OCI-LY3 (cell line): Measurements from ENCODE around the gene PODNL1.

ENCODE experiments used
- EZH2phosphoT487 ChIP-seq: fragments of 200-600 bp; shearing (Covaris generic); IDR thresholded peaks from 2 replicates; pipeline ENCODE4 v1.6.1; 2018; ENCODE audit warnings: antibody characterized with exemption, mixed run types, low read depth
- TF ChIP-seq, protein P1 (sequence below): fragments of 200-600, 300-600 bp; sonication (generic); IDR thresholded peaks from 2 replicates; pipeline ENCODE4 v1.5.1; 2014; ENCODE audit warnings: antibody characterized with exemption, low read length, low read depth

DNA sequence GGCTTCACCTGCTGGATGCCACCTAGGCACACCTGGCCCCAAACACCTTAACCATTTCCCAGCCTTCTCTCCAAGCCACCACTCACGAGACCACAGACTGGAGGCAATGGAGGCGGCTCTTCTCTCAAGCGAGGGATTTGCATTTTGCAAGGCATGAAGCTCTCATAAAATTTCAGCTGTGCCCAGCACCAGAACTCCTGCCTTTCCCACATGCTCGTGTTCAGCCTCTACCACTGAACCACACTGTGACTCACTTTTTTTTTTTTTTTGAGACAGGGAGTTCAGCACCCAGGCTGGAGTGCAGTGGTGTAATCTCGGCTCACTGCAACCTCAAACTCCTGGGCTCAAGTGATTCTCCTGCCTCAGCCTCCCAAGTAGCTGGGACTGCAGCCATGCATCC is 50.7 kb downstream of the PODNL1 start:
- TF ChIP-seq, protein P1, sequence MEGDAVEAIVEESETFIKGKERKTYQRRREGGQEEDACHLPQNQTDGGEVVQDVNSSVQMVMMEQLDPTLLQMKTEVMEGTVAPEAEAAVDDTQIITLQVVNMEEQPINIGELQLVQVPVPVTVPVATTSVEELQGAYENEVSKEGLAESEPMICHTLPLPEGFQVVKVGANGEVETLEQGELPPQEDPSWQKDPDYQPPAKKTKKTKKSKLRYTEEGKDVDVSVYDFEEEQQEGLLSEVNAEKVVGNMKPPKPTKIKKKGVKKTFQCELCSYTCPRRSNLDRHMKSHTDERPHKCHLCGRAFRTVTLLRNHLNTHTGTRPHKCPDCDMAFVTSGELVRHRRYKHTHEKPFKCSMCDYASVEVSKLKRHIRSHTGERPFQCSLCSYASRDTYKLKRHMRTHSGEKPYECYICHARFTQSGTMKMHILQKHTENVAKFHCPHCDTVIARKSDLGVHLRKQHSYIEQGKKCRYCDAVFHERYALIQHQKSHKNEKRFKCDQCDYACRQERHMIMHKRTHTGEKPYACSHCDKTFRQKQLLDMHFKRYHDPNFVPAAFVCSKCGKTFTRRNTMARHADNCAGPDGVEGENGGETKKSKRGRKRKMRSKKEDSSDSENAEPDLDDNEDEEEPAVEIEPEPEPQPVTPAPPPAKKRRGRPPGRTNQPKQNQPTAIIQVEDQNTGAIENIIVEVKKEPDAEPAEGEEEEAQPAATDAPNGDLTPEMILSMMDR, result no peak
- TF ChIP-seq EZH2phosphoT487, result no peak
